ENCODE data around the gene C1orf105.

GRCh38 chr1:172408958-172409357 lies 11.5 kb upstream of the C1orf105 start:
- TF ChIP-seq, protein P1, sequence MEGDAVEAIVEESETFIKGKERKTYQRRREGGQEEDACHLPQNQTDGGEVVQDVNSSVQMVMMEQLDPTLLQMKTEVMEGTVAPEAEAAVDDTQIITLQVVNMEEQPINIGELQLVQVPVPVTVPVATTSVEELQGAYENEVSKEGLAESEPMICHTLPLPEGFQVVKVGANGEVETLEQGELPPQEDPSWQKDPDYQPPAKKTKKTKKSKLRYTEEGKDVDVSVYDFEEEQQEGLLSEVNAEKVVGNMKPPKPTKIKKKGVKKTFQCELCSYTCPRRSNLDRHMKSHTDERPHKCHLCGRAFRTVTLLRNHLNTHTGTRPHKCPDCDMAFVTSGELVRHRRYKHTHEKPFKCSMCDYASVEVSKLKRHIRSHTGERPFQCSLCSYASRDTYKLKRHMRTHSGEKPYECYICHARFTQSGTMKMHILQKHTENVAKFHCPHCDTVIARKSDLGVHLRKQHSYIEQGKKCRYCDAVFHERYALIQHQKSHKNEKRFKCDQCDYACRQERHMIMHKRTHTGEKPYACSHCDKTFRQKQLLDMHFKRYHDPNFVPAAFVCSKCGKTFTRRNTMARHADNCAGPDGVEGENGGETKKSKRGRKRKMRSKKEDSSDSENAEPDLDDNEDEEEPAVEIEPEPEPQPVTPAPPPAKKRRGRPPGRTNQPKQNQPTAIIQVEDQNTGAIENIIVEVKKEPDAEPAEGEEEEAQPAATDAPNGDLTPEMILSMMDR (IDR thresholded peaks at IDR 0.05 in 8 of 11, conservative IDR thresholded peaks at IDR 0.05 in 3 of 11): no peak
- TF ChIP-seq POLR2AphosphoS5 (IDR thresholded peaks at IDR 0.05): no peak
- TF ChIP-seq POLR2A (IDR thresholded peaks at IDR 0.05): no peak

Data from spleen (tissue), 7 donors.